ENCODE measurements around the gene STAT4. TPM values are rescaled to one million over a fixed set of nuclear protein-coding genes. Genes with fewer than 3 reads are reported as not detected.

Gene STAT4
- polyA plus RNA-seq, 12 donors = 0.71 to 9.0 (median 1.7) TPM; not detected in 2

- no peak for DNase-seq
Measured at GRCh38 chr2:191048073-191048472, 102.7 kb downstream of the STAT4 start.

- DNase-seq = no peak
Measured at GRCh38 chr2:191045141-191045540, 105.7 kb downstream of the STAT4 start.

- no peak for DNase-seq
Measured at GRCh38 chr2:191043438-191043837, 107.4 kb downstream of the STAT4 start.

GRCh38 chr2:191041418-191042161, 109.2 kb downstream of the STAT4 start:
- no peak for DNase-seq

- no peak for DNase-seq
Measured at GRCh38 chr2:191039616-191040015, 111.2 kb downstream of the STAT4 start.

- no peak for DNase-seq
Measured at GRCh38 chr2:191038741-191039140, 112.1 kb downstream of the STAT4 start.

GRCh38 chr2:191038241-191038725, 112.5 kb downstream of the STAT4 start:
- DNase-seq = no peak

GRCh38 chr2:191037351-191037750, 113.4 kb downstream of the STAT4 start:
- DNase-seq = no peak

GRCh38 chr2:191036363-191036762, 114.4 kb downstream of the STAT4 start:
- no peak for DNase-seq

GRCh38 chr2:191032588-191033429, 118.0 kb downstream of the STAT4 start:
- no peak for DNase-seq

- DNase-seq = no peak
Measured at GRCh38 chr2:191031256-191031655, 119.5 kb downstream of the STAT4 start.

GRCh38 chr2:191030521-191031154, 120.2 kb downstream of the STAT4 start:
- no peak for DNase-seq

GRCh38 chr2:191029280-191029950, 121.4 kb downstream of the STAT4 start:
- DNase-seq = no peak

- DNase-seq = no peak
Measured at GRCh38 chr2:191026377-191026776, 124.4 kb downstream of the STAT4 start.

GRCh38 chr2:191025135-191025534, 125.7 kb downstream of the STAT4 start:
- DNase-seq = no peak

- DNase-seq = no peak
Measured at GRCh38 chr2:191023235-191023679, 127.5 kb downstream of the STAT4 start.

GRCh38 chr2:191020742-191021381, 129.9 kb downstream of the STAT4 start:
- DNase-seq = peak; percentile 41

GRCh38 chr2:191020221-191020741, 130.5 kb downstream of the STAT4 start:
- DNase-seq = peak; percentile 98

- DNase-seq = no peak
Measured at GRCh38 chr2:191019376-191019775, 131.4 kb downstream of the STAT4 start.

GRCh38 chr2:191018643-191019119, 132.1 kb downstream of the STAT4 start:
- no peak for DNase-seq

GRCh38 chr2:191018048-191018447, 132.7 kb downstream of the STAT4 start:
- no peak for DNase-seq
